Tibial artery (tissue), 4 donors: ENCODE data around the gene SLC10A4.

Experiments
- DNase-seq, 2 donors: peaks; one replicate each; pipeline ENCODE4 v3.0.0-alpha.2; 2019
- H3K27ac ChIP-seq, 2 donors: fragments of 200-600 bp; sonication (generic) in 1 of 2; 1 replicate in 1 of 2; 2 replicates in 1 of 2; pipeline ENCODE4 v1.5.1; 2018 to 2019; ENCODE audit warnings: mild to moderate bottlenecking in 1 of 2
- H3K27me3 ChIP-seq, 2 donors: fragments of 200-600 bp; sonication (generic) in 1 of 2; one replicate each; pipeline versions ENCODE4 v1.5.1 to v1.6.0; 2016 to 2019
- H3K36me3 ChIP-seq, 3 donors: fragments of 200-600 bp; sonication (generic) in 2 of 3; one replicate each; pipeline ENCODE4 v1.5.1; 2016 to 2019; ENCODE audit warnings: mild to moderate bottlenecking in 2 of 3
- H3K4me1 ChIP-seq, 4 donors: fragments of 200-600 bp; sonication (generic) in 2 of 4; 1 replicate in 3 of 4; 2 replicates in 1 of 4; pipeline ENCODE4 v1.5.1; 2016 to 2019
- H3K4me3 ChIP-seq, 2 donors: fragments of 200-600 bp; sonication (generic) in 1 of 2; 1 replicate in 1 of 2; 2 replicates in 1 of 2; pipeline ENCODE4 v1.5.1; 2018 to 2019; ENCODE audit warnings: mild to moderate bottlenecking in 2 of 2
- H3K9me3 ChIP-seq, 3 donors: fragments of 200-600 bp; sonication (generic) in 1 of 3; one replicate each; pipeline ENCODE4 v1.5.1; 2016 to 2019
- CTCF ChIP-seq, 2 experiments: fragments of 200-600 bp in 1 of 2; fragments of 450-650 bp in 1 of 2; IDR thresholded peaks; one replicate each; pipeline ENCODE4 v1.5.1; 2017 to 2019; ENCODE audit warnings: antibody characterized with exemption in 2 of 2, mild to moderate bottlenecking in 1 of 2, moderate library complexity in 1 of 2
- intact Hi-C: fragments of 100-400 bp; cut with DNase I; formaldehyde crosslinking; loops from one replicate; pipeline ENCODE4 v1.15.0; 2023; ENCODE audit warnings: low total_unique reads

Gene SLC10A4

GRCh38 chr4:48490012-48490679 is 7.0 kb downstream of the SLC10A4 start, which contains the start of gene ZAR1:
Gene ZAR1, plus strand, starts transcription at chr4:48490252. Its CDS starts 40 bp downstream, at chr4:48490292.
- peaks cover 0 to 50% of the 10 kb centered on the region in 2 donors for H3K27me3 ChIP-seq
- H3K9me3 ChIP-seq = no peaks in the 10 kb centered on the region
- peaks cover 0 to 19% (median 12%) of the 10 kb centered on the region in 4 donors for H3K4me1 ChIP-seq
- H3K4me3 ChIP-seq = peak within 1 kb of the TSS; percentile 25 to 45
- H3K36me3 ChIP-seq = no peaks in the 10 kb centered on the region
- intact Hi-C loops = no loop called here
- H3K27ac ChIP-seq = no peak within 1 kb of the TSS
- no peak for TF ChIP-seq CTCF (IDR thresholded peaks at IDR 0.05)
- DNase-seq = no peak

GRCh38 chr4:48490680-48491513 is 7.8 kb downstream of the SLC10A4 start:
- H3K36me3 ChIP-seq = no peaks in the 10 kb centered on the region
- no peak for TF ChIP-seq CTCF (IDR thresholded peaks at IDR 0.05)
- H3K27me3 ChIP-seq = peaks cover 0 to 43% of the 10 kb centered on the region in 2 donors
- H3K9me3 ChIP-seq = no peaks in the 10 kb centered on the region
- peak overlapping the region in 1 of 2 donors; percentile 45 for H3K4me3 ChIP-seq
- no peak for DNase-seq
- peaks cover 0 to 19% (median 12%) of the 10 kb centered on the region in 4 donors for H3K4me1 ChIP-seq
- H3K27ac ChIP-seq = no peak overlapping the region
- intact Hi-C loops = no loop called here

- Histone ChIP-seq H3K36me3 (no peaks in the 10 kb centered on the region), H3K9me3 (no peaks in the 10 kb centered on the region), H3K27me3 (peaks cover 0 to 41% of the 10 kb centered on the region in 2 donors), H3K4me1 (peaks cover 0 to 19% (median 12%) of the 10 kb centered on the region in 4 donors), H3K27ac (no peak overlapping the region), H3K4me3 (no peak overlapping the region)
- no peak for DNase-seq
- intact Hi-C loops = no loop called here
- no peak for TF ChIP-seq CTCF (IDR thresholded peaks at IDR 0.05)
Measured at GRCh38 chr4:48491514-48492176, 8.5 kb downstream of the SLC10A4 start.

GRCh38 chr4:48493452-48494100 is 10.4 kb downstream of the SLC10A4 start:
- peaks cover 0 to 19% (median 12%) of the 10 kb centered on the region in 4 donors for H3K4me1 ChIP-seq
- H3K36me3 ChIP-seq = peaks cover 0 to 6% (median 3%) of the 10 kb centered on the region in 3 donors
- H3K27me3 ChIP-seq = peaks cover 0 to 33% of the 10 kb centered on the region in 2 donors
- DNase-seq = no peak
- intact Hi-C loops = no loop called here
- H3K9me3 ChIP-seq = no peaks in the 10 kb centered on the region
- no peak overlapping the region for H3K4me3 ChIP-seq
- no peak overlapping the region for H3K27ac ChIP-seq
- no peak for TF ChIP-seq CTCF (IDR thresholded peaks at IDR 0.05)

GRCh38 chr4:48495941-48496340 is 12.8 kb downstream of the SLC10A4 start:
- intact Hi-C loops = no loop called here
- Histone ChIP-seq H3K4me1 (peaks cover 0 to 3% (median under 1%) of the 10 kb centered on the region in 4 donors), H3K27ac (no peak overlapping the region), H3K36me3 (peaks cover 19 to 27% (median 24%) of the 10 kb centered on the region in 3 donors), H3K9me3 (no peaks in the 10 kb centered on the region), H3K27me3 (peaks cover 0 to 11% of the 10 kb centered on the region in 2 donors), H3K4me3 (no peak overlapping the region)
- no peak for TF ChIP-seq CTCF (IDR thresholded peaks at IDR 0.05)
- DNase-seq = no peak
